ENCODE data around the gene ZSWIM6. TPM values are rescaled to one million over a fixed set of nuclear protein-coding genes. Genes with fewer than 3 reads are reported as not detected.

The ZSWIM6 gene
- total RNA-seq, 6 experiments from 2014 or later, result 2.8 to 7.2 (median 4.1) TPM

DNA sequence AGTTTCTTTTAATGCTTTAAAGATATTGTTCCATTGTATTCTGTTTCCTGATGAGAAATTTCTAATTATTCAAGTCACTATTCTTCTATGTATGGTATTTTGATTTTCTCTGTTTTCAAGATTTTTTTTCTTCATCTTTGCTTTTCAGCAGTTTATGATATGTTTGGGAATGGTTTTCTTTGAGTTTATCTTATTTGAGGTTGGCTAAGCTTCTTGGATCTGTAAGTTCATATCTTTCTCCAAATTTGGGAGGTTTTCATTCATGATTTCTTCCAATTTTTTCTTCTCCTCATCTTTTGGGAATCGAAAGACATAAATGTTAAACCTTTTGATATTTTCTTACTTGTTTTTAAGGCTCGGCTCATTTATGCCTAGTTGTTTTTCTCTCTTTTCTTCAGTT is 184.9 kb downstream of the ZSWIM6 start:
- ATAC-seq (no peak), DNase-seq (no peak)
- Histone ChIP-seq H3K4me1 (no peaks in the 10 kb centered on the region), H3K27ac (no peak overlapping the region), H3K4me3 (no peak overlapping the region), H3K36me3 (no peaks in the 10 kb centered on the region), H3K9me3 (no peaks in the 10 kb centered on the region), H3K27me3 (no peaks in the 10 kb centered on the region)
- TF ChIP-seq, protein P1, sequence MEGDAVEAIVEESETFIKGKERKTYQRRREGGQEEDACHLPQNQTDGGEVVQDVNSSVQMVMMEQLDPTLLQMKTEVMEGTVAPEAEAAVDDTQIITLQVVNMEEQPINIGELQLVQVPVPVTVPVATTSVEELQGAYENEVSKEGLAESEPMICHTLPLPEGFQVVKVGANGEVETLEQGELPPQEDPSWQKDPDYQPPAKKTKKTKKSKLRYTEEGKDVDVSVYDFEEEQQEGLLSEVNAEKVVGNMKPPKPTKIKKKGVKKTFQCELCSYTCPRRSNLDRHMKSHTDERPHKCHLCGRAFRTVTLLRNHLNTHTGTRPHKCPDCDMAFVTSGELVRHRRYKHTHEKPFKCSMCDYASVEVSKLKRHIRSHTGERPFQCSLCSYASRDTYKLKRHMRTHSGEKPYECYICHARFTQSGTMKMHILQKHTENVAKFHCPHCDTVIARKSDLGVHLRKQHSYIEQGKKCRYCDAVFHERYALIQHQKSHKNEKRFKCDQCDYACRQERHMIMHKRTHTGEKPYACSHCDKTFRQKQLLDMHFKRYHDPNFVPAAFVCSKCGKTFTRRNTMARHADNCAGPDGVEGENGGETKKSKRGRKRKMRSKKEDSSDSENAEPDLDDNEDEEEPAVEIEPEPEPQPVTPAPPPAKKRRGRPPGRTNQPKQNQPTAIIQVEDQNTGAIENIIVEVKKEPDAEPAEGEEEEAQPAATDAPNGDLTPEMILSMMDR (IDR thresholded peaks at IDR 0.05), result no peak
- TF ChIP-seq POLR2A (IDR thresholded peaks at IDR 0.05), result no peak
- intact Hi-C loops (cut with DNase I), result no loop called here
- 96% methylated on average over 2 of the region's 2 CpGs for WGBS (ENCODE audit: insufficient coverage, low coverage, low lambda C conversion rate, missing lambda C conversion rate)

DNA sequence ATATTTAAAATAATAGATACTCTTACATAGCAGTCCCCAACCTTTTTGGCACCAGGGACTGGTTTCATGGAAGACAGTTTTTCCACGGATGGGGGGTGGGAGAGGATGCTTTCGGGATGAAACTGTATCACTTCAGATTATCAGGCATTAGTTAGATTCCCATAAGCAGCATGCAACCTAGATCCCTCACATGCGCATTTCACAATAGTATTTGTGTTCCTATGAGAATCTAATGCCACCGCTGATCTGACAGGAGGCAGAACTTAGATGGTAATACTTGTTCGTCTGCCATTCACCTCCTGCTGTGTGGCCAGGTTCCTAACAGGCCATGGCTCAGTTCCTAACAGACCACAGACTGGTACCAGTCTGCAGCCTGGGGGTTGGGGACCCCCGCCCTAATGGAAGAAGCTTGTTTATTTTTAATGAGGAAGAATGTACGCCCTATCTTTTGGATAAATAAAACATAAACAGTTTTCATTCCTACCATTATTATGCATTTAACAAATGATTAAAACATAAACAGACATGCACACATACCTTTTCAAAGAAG is 187.7 kb downstream of the ZSWIM6 start:
- WGBS (ENCODE audit: insufficient coverage, low coverage, low lambda C conversion rate, missing lambda C conversion rate), result 87% methylated on average over 7 of the region's 7 CpGs
- intact Hi-C loops (cut with DNase I), result no loop called here

DNA sequence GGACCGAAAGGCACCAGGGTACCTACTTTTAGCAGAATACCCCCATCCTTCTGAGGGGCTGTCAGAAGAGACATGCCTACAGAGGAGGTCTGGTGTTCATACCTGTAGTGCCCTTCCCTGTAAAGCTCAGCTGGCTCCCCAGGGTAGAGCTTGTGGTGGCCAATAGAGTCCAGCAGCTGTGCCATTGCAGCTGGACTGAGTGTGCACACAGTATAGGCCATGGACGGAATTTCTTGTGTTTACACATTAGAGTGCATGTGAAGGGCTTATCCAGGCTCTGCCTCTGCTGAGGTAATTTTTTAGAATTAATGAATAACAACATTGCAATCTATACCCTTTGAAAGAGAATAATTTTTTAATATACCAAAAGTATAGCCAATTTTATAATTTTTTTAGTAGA is 191.0 kb downstream of the ZSWIM6 start:
- no peak overlapping the region for H3K4me3 ChIP-seq
- H3K27ac ChIP-seq, result no peak overlapping the region
- no peaks in the 10 kb centered on the region for H3K36me3 ChIP-seq
- intact Hi-C loops (cut with DNase I), result no loop called here
- 85% methylated on average over 2 of the region's 2 CpGs for WGBS (ENCODE audit: insufficient coverage, low coverage, low lambda C conversion rate, missing lambda C conversion rate)
- no peak for TF ChIP-seq POLR2A (IDR thresholded peaks at IDR 0.05)
- TF ChIP-seq, protein P1 (IDR thresholded peaks at IDR 0.05), result no peak
- H3K9me3 ChIP-seq, result no peaks in the 10 kb centered on the region
- ATAC-seq (peak; percentile 52 to 63 (median 58)), DNase-seq (no peak)
- peaks cover 0 to 23% (median 13%) of the 10 kb centered on the region in 4 donors for H3K4me1 ChIP-seq
- no peaks in the 10 kb centered on the region for H3K27me3 ChIP-seq

More for the DNA sequence above, 187.7 kb downstream of the ZSWIM6 start:
- no peak for ATAC-seq
- TF ChIP-seq, protein P1 (IDR thresholded peaks at IDR 0.05), result no peak
- TF ChIP-seq POLR2A (IDR thresholded peaks at IDR 0.05), result no peak
- DNase-seq, result no peak
- no peaks in the 10 kb centered on the region for H3K36me3 ChIP-seq
- no peak overlapping the region for H3K27ac ChIP-seq
- H3K9me3 ChIP-seq, result no peaks in the 10 kb centered on the region
- no peaks in the 10 kb centered on the region for H3K27me3 ChIP-seq
- peaks cover 0 to 22% (median 12%) of the 10 kb centered on the region in 4 donors for H3K4me1 ChIP-seq
- H3K4me3 ChIP-seq, result no peak overlapping the region

DNA sequence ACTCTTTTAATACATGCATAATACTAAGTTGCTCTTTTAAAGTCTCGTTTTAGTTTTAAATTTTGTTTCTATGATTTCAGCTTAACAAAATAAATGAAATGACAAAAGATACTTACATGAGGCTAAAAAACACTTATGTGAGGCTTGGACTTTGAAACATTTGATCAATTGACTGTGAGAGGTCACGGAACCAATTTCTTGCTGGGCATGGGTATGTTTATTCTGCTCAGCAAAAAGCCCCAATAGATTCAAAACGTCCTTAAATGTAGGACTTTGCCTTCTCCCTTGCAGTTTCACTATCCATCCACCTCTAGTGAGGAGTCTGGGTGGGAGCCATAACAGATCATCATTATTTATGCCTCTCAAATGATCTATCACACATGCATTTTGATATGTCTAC is 191.9 kb downstream of the ZSWIM6 start:
- H3K27me3 ChIP-seq, result no peaks in the 10 kb centered on the region
- ATAC-seq (peak; percentile 67 to 88 (median 85)), DNase-seq (no peak)
- TF ChIP-seq, protein P1 (IDR thresholded peaks at IDR 0.05), result no peak
- TF ChIP-seq POLR2A (IDR thresholded peaks at IDR 0.05), result no peak
- intact Hi-C loops (cut with DNase I), result no loop called here
- H3K9me3 ChIP-seq, result no peaks in the 10 kb centered on the region
- no peaks in the 10 kb centered on the region for H3K36me3 ChIP-seq
- WGBS (ENCODE audit: insufficient coverage, low coverage, low lambda C conversion rate, missing lambda C conversion rate), result 27% methylated on average over 3 of the region's 3 CpGs
- H3K4me1 ChIP-seq, result peaks cover 0 to 23% (median 13%) of the 10 kb centered on the region in 4 donors
- H3K4me3 ChIP-seq, result no peak overlapping the region
- H3K27ac ChIP-seq, result peak overlapping the region in 1 of 3 donors; percentile 19
